Adipocyte (in vitro differentiated cells): Measurements from ENCODE around the gene UBE2K.
"Not testable (repeated sequence)": the region's sequence is repeated elsewhere in the genome, so short reads cannot be mapped to it uniquely, and the experiment has no call there.

ENCODE experiments used
- DNase-seq: peaks from one replicate; pipeline ENCODE4 v3.0.0-alpha.2; 2015; ENCODE audit warnings: low read depth
- H3K27me3 ChIP-seq: replicated peaks from 2 replicates; pipeline ENCODE4 v1.7.0; 2013; ENCODE audit warnings: mild to moderate bottlenecking, low read length, moderate library complexity; ENCODE audit not compliant: control insufficient read depth, insufficient read depth
- H3K36me3 ChIP-seq: 2 replicates; pipeline ENCODE4 v1.7.0; 2013; ENCODE audit warnings: low read length, mild to moderate bottlenecking, moderate library complexity; ENCODE audit not compliant: control insufficient read depth, insufficient read depth, severe bottlenecking
- H3K4me1 ChIP-seq: 2 replicates; pipeline ENCODE4 v1.7.0; 2013; ENCODE audit warnings: mild to moderate bottlenecking, low read length, moderate library complexity; ENCODE audit not compliant: control insufficient read depth, insufficient read depth
- H3K4me3 ChIP-seq: 2 replicates; pipeline ENCODE4 v1.7.0; 2013; ENCODE audit warnings: mild to moderate bottlenecking, low read length, moderate library complexity
- H3K9ac ChIP-seq: 2 replicates; pipeline ENCODE4 v1.7.0; 2013; ENCODE audit warnings: mild to moderate bottlenecking, low read length, moderate library complexity
- H3K9me3 ChIP-seq: 2 replicates; pipeline ENCODE4 v1.7.0; 2013; ENCODE audit warnings: mild to moderate bottlenecking, low read length, moderate library complexity; ENCODE audit not compliant: control insufficient read depth

The UBE2K gene

DNA sequence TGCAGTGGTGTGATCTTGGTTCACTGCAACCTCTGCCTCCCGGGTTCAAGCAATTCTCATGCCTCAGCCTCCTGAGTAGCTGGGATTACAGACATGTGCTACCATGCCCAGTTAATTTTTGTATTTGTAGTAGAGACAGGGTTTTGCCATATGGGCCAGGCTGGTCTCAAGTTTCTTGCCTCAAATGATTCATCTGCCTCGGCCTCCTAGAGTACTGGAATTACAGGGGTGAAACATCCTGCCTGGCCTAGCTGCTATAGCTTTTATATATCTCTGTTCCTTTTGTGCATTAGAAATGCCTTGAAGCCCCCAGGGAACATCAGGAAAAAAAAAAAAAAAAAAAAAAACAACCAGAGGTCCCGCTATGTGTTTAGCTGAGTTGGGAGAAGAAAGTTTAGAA lies 34.8 kb downstream of the UBE2K start:
- peaks cover 31% of the 10 kb centered on the region for H3K4me1 ChIP-seq
- no peaks in the 10 kb centered on the region for H3K36me3 ChIP-seq
- H3K9ac ChIP-seq, result no peak overlapping the region
- H3K4me3 ChIP-seq, result no peak overlapping the region
- H3K9me3 ChIP-seq, result no peaks in the 10 kb centered on the region
- peak; percentile 86 for DNase-seq
- H3K27me3 ChIP-seq, result no peaks in the 10 kb centered on the region

DNA sequence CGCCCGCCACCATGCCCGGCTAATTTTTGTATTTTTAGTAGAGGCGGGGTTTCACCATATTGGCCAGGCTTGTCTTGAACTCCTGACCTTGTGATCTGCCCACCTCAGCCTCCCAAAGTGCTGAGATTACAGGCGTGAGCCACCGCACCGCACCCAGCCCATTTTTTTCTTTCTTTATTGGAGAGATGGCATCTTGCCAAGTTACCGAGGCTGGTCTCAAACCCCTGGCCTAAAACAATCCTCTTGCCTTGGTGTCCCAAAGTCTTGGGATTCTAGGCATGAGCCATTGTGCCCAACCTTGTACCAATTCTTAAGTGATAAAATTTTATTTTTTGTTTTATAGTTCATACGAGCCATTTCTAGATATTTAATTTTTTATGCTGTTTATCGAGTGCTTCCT lies 41.7 kb downstream of the UBE2K start:
- H3K27me3 ChIP-seq, H3K9ac ChIP-seq, H3K36me3 ChIP-seq: not testable (repeated sequence)

DNA sequence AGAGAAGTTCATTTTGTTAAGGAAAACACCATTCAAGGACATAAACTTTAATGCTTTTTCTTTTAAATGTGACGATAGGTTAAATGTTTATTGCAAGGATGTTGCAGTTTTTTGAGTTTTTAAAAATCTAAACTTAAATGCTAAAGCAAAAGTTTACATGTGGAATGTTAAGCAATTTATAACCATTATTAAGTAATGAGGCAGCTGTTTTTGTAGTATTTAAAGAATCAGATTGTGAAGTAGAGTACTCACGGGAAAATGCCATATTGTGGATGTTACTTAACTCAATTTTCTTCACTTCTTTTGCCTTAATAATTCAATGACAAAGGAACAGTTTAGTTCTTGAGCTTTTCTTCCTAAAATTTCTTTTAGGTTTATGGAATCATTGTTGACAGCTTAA lies 43.5 kb downstream of the UBE2K start:
- Histone ChIP-seq H3K9ac (no peak overlapping the region), H3K27me3 (no peaks in the 10 kb centered on the region), H3K4me3 (no peak overlapping the region), H3K4me1 (peaks cover 6% of the 10 kb centered on the region), H3K9me3 (no peaks in the 10 kb centered on the region), H3K36me3 (peaks cover 11% of the 10 kb centered on the region)
- no peak for DNase-seq

More for the DNA sequence above, 41.7 kb downstream of the UBE2K start:
- not testable (repeated sequence) for H3K4me3 ChIP-seq, DNase-seq, H3K4me1 ChIP-seq, H3K9me3 ChIP-seq

DNA sequence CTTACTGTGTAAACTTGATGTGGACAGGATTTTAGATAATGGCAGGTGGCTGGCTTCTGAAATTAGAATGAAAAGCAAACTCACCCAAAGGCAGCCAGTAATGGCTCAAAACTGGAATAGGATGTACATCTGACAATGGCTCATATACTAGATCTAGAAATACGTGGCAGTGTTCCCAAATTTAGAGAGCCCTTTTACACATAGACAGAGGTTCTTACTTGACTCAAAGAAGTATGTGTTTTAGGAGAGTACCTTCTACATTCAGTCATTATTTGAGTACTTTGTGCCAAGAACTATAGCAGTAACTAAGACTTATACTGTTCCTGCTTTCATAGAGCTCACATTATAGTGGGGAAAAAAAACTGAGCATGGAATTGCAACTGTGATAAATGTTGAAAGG lies 48.0 kb downstream of the UBE2K start:
- H3K4me3 ChIP-seq, result no peak overlapping the region
- no peaks in the 10 kb centered on the region for H3K9me3 ChIP-seq
- no peak for DNase-seq
- peaks cover 6% of the 10 kb centered on the region for H3K4me1 ChIP-seq
- no peaks in the 10 kb centered on the region for H3K27me3 ChIP-seq
- no peak overlapping the region for H3K9ac ChIP-seq
- H3K36me3 ChIP-seq, result peaks cover 32% of the 10 kb centered on the region

DNA sequence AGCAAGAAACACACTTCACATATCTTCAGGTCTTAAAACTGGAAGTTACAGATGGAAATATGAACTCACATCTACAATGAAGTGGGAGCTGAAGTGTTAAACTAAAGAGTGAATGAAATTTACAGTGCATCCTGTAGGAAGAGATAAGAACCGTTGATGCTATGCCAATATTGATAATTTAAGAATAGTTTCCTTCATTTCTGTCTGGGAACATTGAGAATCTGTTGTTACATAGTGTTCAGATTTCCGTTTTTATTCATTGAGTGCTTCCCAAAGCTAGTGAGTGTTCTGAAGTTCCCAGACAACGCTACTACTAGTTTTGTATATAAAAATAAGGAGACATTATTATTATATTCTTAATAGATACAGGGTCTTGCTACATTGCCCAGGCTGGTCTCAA lies 52.3 kb downstream of the UBE2K start:
- H3K9ac ChIP-seq, result no peak overlapping the region
- DNase-seq, result no peak

DNA sequence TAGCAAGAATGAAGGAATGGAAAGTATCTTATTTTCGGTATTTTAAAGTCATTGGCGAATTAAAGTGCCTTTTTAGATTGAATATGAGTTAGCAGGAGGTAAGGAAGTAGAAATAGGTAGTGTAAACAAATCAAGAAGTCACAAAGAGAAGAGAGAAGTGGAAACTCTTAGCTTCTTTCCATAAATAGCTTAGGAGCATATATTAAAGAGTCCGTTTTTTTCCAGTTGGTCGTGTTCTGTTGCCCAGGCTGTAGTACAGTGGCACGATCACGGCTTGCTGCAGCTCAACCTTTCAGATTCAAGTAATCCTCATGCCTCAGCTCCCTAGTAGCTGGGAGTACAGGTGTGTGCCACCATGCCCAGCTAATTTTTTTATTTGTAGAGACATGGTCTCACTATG lies 56.4 kb downstream of the UBE2K start:
- Histone ChIP-seq H3K36me3 (peaks cover 52% of the 10 kb centered on the region), H3K27me3 (no peaks in the 10 kb centered on the region)

More for the DNA sequence above, 52.3 kb downstream of the UBE2K start:
- no peaks in the 10 kb centered on the region for H3K27me3 ChIP-seq
- no peak overlapping the region for H3K4me3 ChIP-seq
- no peaks in the 10 kb centered on the region for H3K9me3 ChIP-seq
- peaks cover 56% of the 10 kb centered on the region for H3K36me3 ChIP-seq
- H3K4me1 ChIP-seq, result no peaks in the 10 kb centered on the region

DNA sequence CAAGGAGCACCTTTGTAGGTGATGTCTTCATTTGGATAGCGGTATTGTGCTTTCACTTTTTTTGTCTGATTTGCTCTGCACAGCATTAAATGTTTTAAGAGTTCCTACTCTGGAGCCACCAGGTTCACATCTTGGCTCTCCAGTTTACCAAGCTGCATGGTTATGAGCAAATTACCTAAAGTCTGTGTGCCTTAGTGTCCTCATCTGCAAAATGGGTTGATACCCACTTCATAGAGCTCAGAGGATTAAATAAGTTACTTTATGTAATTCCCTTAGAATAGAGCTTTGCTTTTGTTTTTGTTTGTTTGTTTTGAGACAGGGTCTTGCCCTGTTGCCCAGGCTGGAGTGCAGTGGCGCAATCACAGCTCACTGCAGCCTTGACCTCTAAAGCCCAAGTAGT lies 58.2 kb downstream of the UBE2K start:
- Histone ChIP-seq H3K36me3 (peaks cover 56% of the 10 kb centered on the region), H3K4me1 (no peaks in the 10 kb centered on the region), H3K9ac (no peak overlapping the region), H3K27me3 (no peaks in the 10 kb centered on the region), H3K4me3 (no peak overlapping the region), H3K9me3 (no peaks in the 10 kb centered on the region)
- DNase-seq, result no peak

More for the DNA sequence above, 56.4 kb downstream of the UBE2K start:
- no peak for DNase-seq
- no peaks in the 10 kb centered on the region for H3K4me1 ChIP-seq
- H3K4me3 ChIP-seq, result no peak overlapping the region
- no peaks in the 10 kb centered on the region for H3K9me3 ChIP-seq
- H3K9ac ChIP-seq, result no peak overlapping the region

DNA sequence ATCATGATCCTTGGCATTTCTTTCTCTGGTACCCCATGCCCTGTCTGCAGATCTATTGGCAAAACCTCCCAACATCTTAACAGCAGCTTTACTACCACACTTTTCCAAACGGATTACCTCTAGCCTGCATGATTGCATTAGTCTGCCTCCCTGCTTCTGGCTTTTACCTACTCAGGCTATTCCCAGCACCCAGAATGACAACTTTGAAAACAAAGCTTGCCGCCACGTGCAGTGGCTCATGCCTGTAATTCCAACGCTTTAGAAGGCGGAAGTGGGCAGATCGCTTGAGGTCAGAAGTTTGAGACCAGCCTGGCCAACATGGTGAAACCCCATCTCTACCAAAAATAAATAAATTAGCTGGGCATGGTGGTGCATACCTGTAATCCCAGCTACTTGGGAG lies 60.2 kb downstream of the UBE2K start:
- H3K36me3 ChIP-seq, result peaks cover 51% of the 10 kb centered on the region
- no peak overlapping the region for H3K9ac ChIP-seq
- no peaks in the 10 kb centered on the region for H3K27me3 ChIP-seq
- H3K9me3 ChIP-seq, result no peaks in the 10 kb centered on the region
- no peak for DNase-seq
- no peaks in the 10 kb centered on the region for H3K4me1 ChIP-seq
- H3K4me3 ChIP-seq, result no peak overlapping the region

DNA sequence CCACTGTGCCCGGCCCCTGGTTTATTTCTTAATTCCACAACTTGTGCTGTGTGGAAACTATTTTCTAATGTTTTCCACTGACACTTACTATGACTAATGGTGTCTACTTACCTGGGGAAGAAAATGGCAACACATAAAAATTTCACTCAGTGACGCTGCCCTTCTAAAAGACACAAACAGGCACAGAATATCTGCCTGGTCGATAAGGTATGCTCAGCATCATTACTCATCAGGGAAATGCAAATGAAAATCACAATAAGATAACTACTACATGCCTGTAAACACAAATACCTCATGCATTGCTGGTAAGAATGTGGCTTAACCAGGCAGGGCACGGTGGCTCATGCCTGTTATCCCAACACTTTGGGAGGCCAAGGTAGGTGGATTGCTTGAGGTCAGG lies 61.6 kb downstream of the UBE2K start:
- Histone ChIP-seq H3K4me1 (no peaks in the 10 kb centered on the region), H3K27me3 (no peaks in the 10 kb centered on the region), H3K4me3 (no peak overlapping the region), H3K36me3 (peaks cover 44% of the 10 kb centered on the region), H3K9me3 (no peaks in the 10 kb centered on the region), H3K9ac (no peak overlapping the region)
- DNase-seq, result no peak

DNA sequence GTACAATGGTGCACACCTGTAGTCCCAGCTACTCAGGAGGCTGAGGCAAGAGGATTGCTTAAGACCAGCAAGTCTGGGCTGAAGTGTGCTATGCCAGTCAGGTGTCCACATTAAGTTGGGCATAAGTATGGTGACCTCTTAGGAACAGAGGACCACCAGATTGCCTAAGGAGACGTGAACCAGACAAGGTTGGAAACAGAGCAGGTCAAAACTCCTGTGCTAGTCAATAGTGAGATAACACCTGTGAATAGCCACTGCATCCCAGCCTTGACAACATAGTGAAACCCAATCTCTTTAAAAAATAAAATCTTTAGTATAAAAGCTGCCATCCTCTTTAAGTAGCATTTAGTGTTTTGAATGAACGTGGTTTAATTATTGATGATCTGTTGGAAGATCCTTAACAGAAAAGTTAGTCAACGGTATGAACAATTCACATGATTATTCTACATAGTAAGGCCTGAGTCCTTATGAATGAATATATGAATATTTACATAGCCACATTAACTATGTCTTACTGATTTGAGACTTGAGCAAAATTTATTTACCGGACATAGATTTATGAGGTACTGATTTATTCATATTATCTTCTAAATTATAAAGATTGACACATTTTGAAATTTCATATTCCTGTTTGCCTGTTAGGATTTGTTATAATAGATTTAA lies 63.2 kb downstream of the UBE2K start:
- no peaks in the 10 kb centered on the region for H3K27me3 ChIP-seq
- DNase-seq, result no peak
- no peaks in the 10 kb centered on the region for H3K9me3 ChIP-seq
- no peak overlapping the region for H3K4me3 ChIP-seq
- no peak overlapping the region for H3K9ac ChIP-seq
- no peaks in the 10 kb centered on the region for H3K4me1 ChIP-seq
- peaks cover 48% of the 10 kb centered on the region for H3K36me3 ChIP-seq

DNA sequence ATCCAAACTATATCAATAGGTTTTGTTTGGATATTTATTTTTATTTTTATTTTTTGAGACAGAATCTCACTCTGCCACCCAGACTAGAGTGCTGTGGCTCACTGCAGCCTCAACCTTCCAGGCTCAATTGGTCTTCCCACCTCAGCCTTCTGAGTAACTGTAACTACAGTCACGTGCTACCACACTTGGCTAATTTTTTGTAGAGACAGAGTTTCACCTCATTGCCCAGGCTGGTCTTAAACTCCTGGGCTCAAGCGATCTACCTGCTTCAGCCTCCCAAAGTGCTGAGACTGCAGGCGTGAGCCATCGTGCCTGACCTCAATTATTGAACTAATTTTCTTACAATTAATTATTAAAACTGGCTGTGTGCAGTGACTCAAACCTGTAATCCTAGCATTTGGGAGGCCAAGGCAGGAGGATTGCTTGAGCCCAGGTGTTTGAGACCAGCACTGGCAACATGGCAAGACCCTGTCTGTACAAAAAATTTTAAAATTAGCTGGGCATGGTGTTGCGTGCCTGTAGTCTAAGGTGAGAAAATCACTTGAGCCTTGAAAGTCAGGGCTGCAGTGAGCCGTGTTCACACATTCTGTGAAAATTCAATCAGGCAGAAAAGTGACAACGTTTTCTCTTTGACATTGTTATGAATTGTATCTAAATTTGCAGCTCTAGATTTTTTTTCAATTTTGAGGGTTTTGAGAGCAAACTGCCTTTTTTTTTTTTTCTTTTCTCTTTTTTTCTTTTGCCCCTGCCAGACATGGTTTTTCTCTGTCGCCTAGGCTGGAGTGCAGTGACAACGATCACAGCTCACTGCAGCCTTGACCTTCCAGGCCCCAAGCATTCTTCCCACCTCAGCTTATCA lies 66.0 kb downstream of the UBE2K start:
- no peak overlapping the region for H3K4me3 ChIP-seq
- H3K9ac ChIP-seq, result no peak overlapping the region
- peaks cover 11% of the 10 kb centered on the region for H3K4me1 ChIP-seq
- H3K9me3 ChIP-seq, result no peaks in the 10 kb centered on the region
- no peaks in the 10 kb centered on the region for H3K27me3 ChIP-seq
- no peak for DNase-seq
- peaks cover 46% of the 10 kb centered on the region for H3K36me3 ChIP-seq
